GM23338 (cell line): ENCODE measurements around the gene NEK7. TPM values are rescaled to one million over a fixed set of nuclear protein-coding genes. Genes with fewer than 3 reads are reported as not detected.

Experiments
- ATAC-seq: fragments of 200-7000 bp; cut with Tn5 transposase; 3 replicates; pipeline ENCODE4 v1.9.1; 2020
- DNase-seq: peaks from one replicate; pipeline ENCODE4 v3.0.0-alpha.2; 2015; ENCODE audit warnings: low spot score
- H2AFZ ChIP-seq: fragments of 200-600 bp; sonication (generic); 2 replicates; pipeline ENCODE4 v1.8.0; 2016; ENCODE audit warnings: antibody characterized with exemption, mild to moderate bottlenecking, moderate library complexity
- H3F3A ChIP-seq: fragments of 200-600 bp; sonication (generic); replicated peaks from 2 replicates; pipeline ENCODE4 v1.8.0; 2017; ENCODE audit warnings: antibody characterized with exemption, mixed run types, low read depth
- H3K27ac ChIP-seq: fragments of 200-600 bp; sonication (generic); 2 replicates; pipeline ENCODE4 v1.6.1; 2016; ENCODE audit warnings: low read depth
- H3K27me3 ChIP-seq: fragments of 200-600 bp; sonication (generic); 2 replicates; pipeline ENCODE4 v1.8.0; 2016; ENCODE audit warnings: mild to moderate bottlenecking, mixed run types, moderate library complexity; ENCODE audit not compliant: insufficient read depth
- H3K36me3 ChIP-seq: fragments of 200-600 bp; sonication (generic); 2 replicates; pipeline ENCODE4 v1.8.0; 2016; ENCODE audit warnings: mild to moderate bottlenecking; ENCODE audit not compliant: insufficient read depth
- H3K4me1 ChIP-seq: fragments of 200-600 bp; sonication (generic); 2 replicates; pipeline ENCODE4 v1.8.0; 2016; ENCODE audit warnings: mild to moderate bottlenecking, moderate library complexity; ENCODE audit not compliant: insufficient read depth
- H3K4me2 ChIP-seq: fragments of 200-600 bp; sonication (generic); 2 replicates; pipeline ENCODE4 v1.7.1; 2017; ENCODE audit warnings: mixed run types
- H3K4me3 ChIP-seq: fragments of 200-600 bp; sonication (generic); 2 replicates; pipeline ENCODE4 v1.6.1; 2016; ENCODE audit warnings: mixed run types
- H3K79me2 ChIP-seq: fragments of 200-600 bp; sonication (generic); replicated peaks from 2 replicates; pipeline ENCODE4 v1.8.0; 2017; ENCODE audit warnings: mild to moderate bottlenecking; ENCODE audit not compliant: insufficient read depth
- H3K9me2 ChIP-seq: fragments of 200-600 bp; sonication (generic); 2 replicates; pipeline ENCODE4 v1.8.0; 2017; ENCODE audit not compliant: insufficient read depth
- H4K20me1 ChIP-seq: fragments of 200-600 bp; sonication (generic); replicated peaks from 2 replicates; pipeline ENCODE4 v1.8.0; 2017; ENCODE audit warnings: mild to moderate bottlenecking; ENCODE audit not compliant: insufficient read depth
- H3K27ac Mint-ChIP-seq: 2 replicates; pipeline ENCODE4 v1.8.0; 2020; ENCODE audit warnings: inconsistent platforms, mild to moderate bottlenecking, moderate library complexity, mixed read lengths
- H3K27me3 Mint-ChIP-seq: 3 replicates; pipeline ENCODE4 v1.8.0; 2022; ENCODE audit warnings: low read depth, mild to moderate bottlenecking, moderate library complexity, mixed read lengths, inconsistent platforms; ENCODE audit not compliant: insufficient read depth, poor library complexity
- H3K36me3 Mint-ChIP-seq: 3 replicates; pipeline ENCODE4 v1.8.0; 2021; ENCODE audit warnings: low read depth, mild to moderate bottlenecking, inconsistent platforms, moderate library complexity, mixed read lengths
- H3K4me1 Mint-ChIP-seq: 3 replicates; pipeline ENCODE4 v1.8.0; 2020; ENCODE audit warnings: mild to moderate bottlenecking, inconsistent platforms, mixed read lengths
- H3K4me3 Mint-ChIP-seq: 3 replicates; pipeline ENCODE4 v1.8.0; 2021; ENCODE audit warnings: moderate library complexity, mild to moderate bottlenecking, inconsistent platforms, mixed read lengths
- H3K9me3 Mint-ChIP-seq: 3 replicates; pipeline ENCODE4 v1.8.0; 2020; ENCODE audit warnings: moderate library complexity, mild to moderate bottlenecking, inconsistent platforms, mixed read lengths
- CREB1 ChIP-seq: fragments of 250-450 bp; sonication (Bioruptor Pico); IDR thresholded peaks from 2 replicates; pipeline ENCODE4 v1.5.0; 2020; ENCODE audit warnings: low read depth, mild to moderate bottlenecking, moderate library complexity
- CTCF ChIP-seq, 2 experiments: fragments of 200-600 bp in 1 of 2; sonication (generic) in 1 of 2; conservative IDR thresholded peaks; 2 replicates each; pipeline versions ENCODE4 v1.5.1 to v1.6.1; 2016 to 2017; ENCODE audit warnings: antibody characterized with exemption in 2 of 2, low read depth in 2 of 2, mild to moderate bottlenecking in 2 of 2, moderate library complexity in 1 of 2
- ETS1 ChIP-seq: IDR thresholded peaks from 2 replicates; pipeline ENCODE4 v1.6.1; 2016; ENCODE audit warnings: antibody characterized with exemption
- EZH2 ChIP-seq: fragments of 200-600 bp; sonication (generic); IDR thresholded peaks from one replicate; pipeline ENCODE4 v1.8.0; 2017; ENCODE audit warnings: antibody characterized with exemption, mild to moderate bottlenecking, low read depth; ENCODE audit not compliant: unreplicated experiment
- EZH2phosphoT487 ChIP-seq: fragments of 200-600 bp; sonication (generic); IDR thresholded peaks from one replicate; pipeline ENCODE4 v1.8.1; 2018; ENCODE audit warnings: antibody characterized with exemption; ENCODE audit not compliant: unreplicated experiment
- JUNB ChIP-seq: IDR thresholded peaks from one replicate; pipeline ENCODE4 v1.6.1; 2016; ENCODE audit warnings: antibody characterized with exemption; ENCODE audit not compliant: unreplicated experiment
- NANOG ChIP-seq: IDR thresholded peaks from 2 replicates; pipeline ENCODE4 v1.6.1; 2016; ENCODE audit warnings: antibody characterized with exemption, borderline replicate concordance
- POLR2AphosphoS5 ChIP-seq: IDR thresholded peaks from 2 replicates; pipeline ENCODE4 v1.6.1; 2016; ENCODE audit warnings: antibody characterized with exemption, low read depth
- REST ChIP-seq: IDR thresholded peaks from one replicate; pipeline ENCODE4 v1.6.1; 2018; ENCODE audit warnings: antibody characterized with exemption; ENCODE audit not compliant: unreplicated experiment
- STAT1 ChIP-seq: IDR thresholded peaks from one replicate; pipeline ENCODE4 v1.6.1; 2016; ENCODE audit warnings: antibody characterized with exemption; ENCODE audit not compliant: unreplicated experiment
- ZNF114 ChIP-seq: fragments of 250-450 bp; sonication (Bioruptor Pico); IDR thresholded peaks from 2 replicates; pipeline ENCODE4 v1.5.0; 2020; ENCODE audit warnings: mild to moderate bottlenecking, moderate library complexity
- ZNF331 ChIP-seq: fragments of 250-450 bp; sonication (Bioruptor Pico); IDR thresholded peaks from 2 replicates; pipeline ENCODE4 v1.5.0; 2020; ENCODE audit warnings: low read depth, mild to moderate bottlenecking, moderate library complexity
- ZNF462 ChIP-seq: fragments of 250-450 bp; sonication (Bioruptor Pico); IDR thresholded peaks from 2 replicates; pipeline ENCODE4 v1.5.0; 2020; ENCODE audit warnings: mild to moderate bottlenecking, moderate library complexity
- polyA plus RNA-seq: library from polyadenylated mRNA; unstranded; fragments of >200 nt; fragmentation: Nextera tagmentation; extraction: Ambion mirVana; gene quantifications from 2 replicates; pipeline ENCODE4 v1.2.1, GENCODE V29; 2016
- total RNA-seq: library from RNA; depleted of rRNA; stranded (reverse); fragments of >200 nt; shearing (Covaris generic); gene quantifications from 2 replicates; pipeline ENCODE4 v1.2.3, GENCODE V29; 2014

NEK7 gene
- total and polyA plus RNA-seq, 2 experiments from 2014 or later, result 4.8 to 15.3 TPM

GRCh38 chr1:198109371-198109715 lies 47.5 kb upstream of the NEK7 start:
- Histone ChIP-seq H3K4me1 (no peaks in the 10 kb centered on the region), H3K9me2 (peaks cover 12% of the 10 kb centered on the region; the same call in 1 of the 2 replicates), H3K4me3 (no peak overlapping the region), H3K27ac (no peak overlapping the region), H3K27me3 (no peaks in the 10 kb centered on the region), H3K4me2 (no peak overlapping the region), H2AFZ (no peak overlapping the region), H4K20me1 (no peaks in the 10 kb centered on the region), H3F3A (no peaks in the 10 kb centered on the region), H3K79me2 (no peaks in the 10 kb centered on the region), H3K36me3 (no peaks in the 10 kb centered on the region)
- TF ChIP-seq ZNF462 (CRISPR knock-in tag), result no peak
- no peak for TF ChIP-seq POLR2AphosphoS5
- no peak for TF ChIP-seq ETS1
- TF ChIP-seq CREB1 (CRISPR knock-in tag), result no peak
- TF ChIP-seq CTCF (conservative IDR thresholded peaks at IDR 0.05; ENCODE audit: low read depth in 2 of 2), result no peak
- no peak for TF ChIP-seq JUNB
- TF ChIP-seq STAT1, result no peak
- TF ChIP-seq EZH2phosphoT487, result no peak
- TF ChIP-seq NANOG, result no peak
- TF ChIP-seq REST, result no peak
- no peak for TF ChIP-seq EZH2
- TF ChIP-seq ZNF114, result no peak
- TF ChIP-seq ZNF331 (CRISPR knock-in tag), result no peak
- no peak for ATAC-seq
- DNase-seq, result no peak
- Mint-ChIP-seq H3K4me3 (no peak overlapping the region), H3K9me3 (no peaks in the 10 kb centered on the region), H3K4me1 (no peaks in the 10 kb centered on the region), H3K27me3 (peaks cover 2% of the 10 kb centered on the region), H3K36me3 (no peaks in the 10 kb centered on the region), H3K27ac (no peak overlapping the region)
